ENCODE results near the gene MYO15B. TPM values are rescaled to one million over a fixed set of nuclear protein-coding genes. Genes with fewer than 3 reads are reported as not detected.

MYO15B gene
- total and polyA plus RNA-seq, 2 donors (not counting 1 experiment from before 2014, with no cell fraction given), result 452 to 1,019 TPM

DNA sequence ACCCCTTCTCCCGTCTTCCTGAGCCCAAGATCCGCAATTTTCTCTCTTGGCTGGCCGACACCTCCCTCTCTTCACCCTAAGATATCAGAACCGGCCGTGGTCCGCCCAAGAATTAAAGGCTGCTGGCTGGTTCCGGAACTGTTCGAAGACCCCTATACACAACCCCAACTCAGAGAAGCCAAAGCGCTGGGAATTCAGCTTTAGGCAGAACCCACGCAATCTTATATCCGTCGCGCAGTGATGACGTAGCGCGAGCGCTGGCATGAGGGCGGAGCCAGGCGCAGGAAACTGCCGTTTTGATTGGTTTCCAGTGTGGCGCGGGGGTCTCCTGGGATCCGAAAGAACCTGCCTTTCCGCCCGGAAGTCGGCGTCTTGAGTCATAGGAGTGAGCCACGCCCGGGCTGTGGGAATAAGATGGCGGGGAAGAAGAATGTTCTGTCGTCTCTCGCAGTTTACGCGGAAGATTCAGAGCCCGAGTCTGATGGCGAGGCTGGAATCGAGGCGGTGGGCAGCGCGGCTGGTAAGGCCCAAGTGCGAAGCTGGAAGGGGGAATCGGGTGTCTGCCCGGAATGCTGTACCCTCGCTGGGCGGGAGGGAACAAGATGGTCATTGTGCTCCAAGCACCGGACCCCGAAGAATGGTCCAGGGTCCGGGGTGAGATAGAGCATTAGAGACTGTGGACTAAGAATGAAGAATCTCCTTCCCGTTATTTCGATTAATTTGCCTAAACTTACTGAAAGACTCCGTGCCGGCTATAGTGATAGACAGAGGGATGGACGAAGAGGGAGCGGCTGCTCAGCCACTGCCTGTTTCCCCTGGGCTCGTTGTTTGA is 79.6 kb downstream of the MYO15B start, which contains the start of the genes RECQL5 and SAP30BP:
TSS of gene RECQL5 (minus strand) at position 196 of the 832 bp plus-strand sequence. CDS start 597 bp downstream, outside the sequence.
TSS of gene SAP30BP (plus strand) at position 380 of the 832 bp plus-strand sequence. CDS start at position 415, 35 bp downstream.
- no peaks in the 10 kb centered on the region for H3K9me3 Mint-ChIP-seq (ENCODE audit: insufficient read depth)

More for the DNA sequence above, 79.6 kb downstream of the MYO15B start, which contains the start of the genes RECQL5 and SAP30BP:
- no peak for TF ChIP-seq EZH2 (IDR thresholded peaks at IDR 0.05; ENCODE audit: borderline replicate concordance, insufficient read depth, low read depth, low read length, poor library complexity, severe bottlenecking)
- TF ChIP-seq, protein P1, sequence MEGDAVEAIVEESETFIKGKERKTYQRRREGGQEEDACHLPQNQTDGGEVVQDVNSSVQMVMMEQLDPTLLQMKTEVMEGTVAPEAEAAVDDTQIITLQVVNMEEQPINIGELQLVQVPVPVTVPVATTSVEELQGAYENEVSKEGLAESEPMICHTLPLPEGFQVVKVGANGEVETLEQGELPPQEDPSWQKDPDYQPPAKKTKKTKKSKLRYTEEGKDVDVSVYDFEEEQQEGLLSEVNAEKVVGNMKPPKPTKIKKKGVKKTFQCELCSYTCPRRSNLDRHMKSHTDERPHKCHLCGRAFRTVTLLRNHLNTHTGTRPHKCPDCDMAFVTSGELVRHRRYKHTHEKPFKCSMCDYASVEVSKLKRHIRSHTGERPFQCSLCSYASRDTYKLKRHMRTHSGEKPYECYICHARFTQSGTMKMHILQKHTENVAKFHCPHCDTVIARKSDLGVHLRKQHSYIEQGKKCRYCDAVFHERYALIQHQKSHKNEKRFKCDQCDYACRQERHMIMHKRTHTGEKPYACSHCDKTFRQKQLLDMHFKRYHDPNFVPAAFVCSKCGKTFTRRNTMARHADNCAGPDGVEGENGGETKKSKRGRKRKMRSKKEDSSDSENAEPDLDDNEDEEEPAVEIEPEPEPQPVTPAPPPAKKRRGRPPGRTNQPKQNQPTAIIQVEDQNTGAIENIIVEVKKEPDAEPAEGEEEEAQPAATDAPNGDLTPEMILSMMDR (IDR thresholded peaks at IDR 0.05), result no peak
- peaks cover 18% of the 10 kb centered on the region for H4K20me1 ChIP-seq (ENCODE audit: control insufficient read depth, insufficient read depth, low read length, poor library complexity, severe bottlenecking)
- ATAC-seq (ENCODE audit: low read depth), result peak; percentile 85
- under 1% methylated on average over 50 of the region's 55 CpGs for WGBS (ENCODE audit: insufficient coverage)
- no peaks in the 10 kb centered on the region for H3K27me3 Mint-ChIP-seq
- peak within 1 kb of the TSS; percentile 96 for H3K4me2 ChIP-seq (replicated peaks; ENCODE audit: low read depth, low read length, poor library complexity, severe bottlenecking)
- peak within 1 kb of the TSS; percentile 97 for H3K9ac ChIP-seq (ENCODE audit: low read length)
- peak within 1 kb of the TSS; percentile 84 to 89 for H3K27ac ChIP-seq (ENCODE audit: low read length in 2 of 2)
- H3K27me3 ChIP-seq (replicated peaks in 1 of 4; ENCODE audit: control extremely low read depth in 1 of 4, control insufficient read depth in 3 of 4, insufficient read depth in 4 of 4, low read length in 3 of 4), result no peaks in the 10 kb centered on the region
- peaks cover 12 to 39% of the 10 kb centered on the region in 2 experiments for H3K36me3 ChIP-seq (replicated peaks in 1 of 2; ENCODE audit: control extremely low read depth in 1 of 2, control insufficient read depth in 1 of 2, extremely low read depth in 1 of 2, insufficient read depth in 2 of 2, low read length in 1 of 2)
- H3K79me2 ChIP-seq (ENCODE audit: control insufficient read depth, insufficient read depth, low read length), result peaks cover 63% of the 10 kb centered on the region
- peak within 1 kb of the TSS; percentile 50 for H3K4me3 Mint-ChIP-seq
- ChIA-PET CTCF (interaction anchor here (1.3 to 2.8 kb wide), 10 partner anchors 8 to 371 kb away, joined by 3 to 13 read pairs (median 4); partner anchors contain the start of genes SMIM5 and UNK), POLR2A (interaction anchor here (0.6 to 1.2 kb wide), 5 partner anchors 9 to 396 kb away, joined by 3 to 9 read pairs (median 3); partner anchors contain the start of genes MIF4GD and SMIM5)
- peak within 1 kb of the TSS; percentile 78 for H3K27ac Mint-ChIP-seq
- peaks cover 40 to 46% of the 10 kb centered on the region in 2 donors for H3K4me1 ChIP-seq (ENCODE audit: control insufficient read depth in 2 of 2, insufficient read depth in 2 of 2, low read length in 2 of 2)
- peak within 1 kb of the TSS; percentile 93 for H2AFZ ChIP-seq (ENCODE audit: insufficient read depth, low read depth, low read length, poor library complexity, severe bottlenecking)
- DNase-seq, result peak; percentile 99
- intact Hi-C loops (cut with micrococcal nuclease), result loop anchor here (2.0 to 10.0 kb wide), 3 partner anchors 188 to 688 kb away; partner anchors contain the start of gene WBP2
- H3K4me1 Mint-ChIP-seq, result peaks cover 34% of the 10 kb centered on the region
- peak within 1 kb of the TSS; percentile 84 to 99 (median 98) for H3K4me3 ChIP-seq (ENCODE audit: control extremely low read depth in 1 of 5, extremely low read depth in 1 of 5, insufficient read depth in 1 of 5, low read depth in 2 of 5, low read length in 4 of 5)
- peaks cover 0 to 5% (median 2%) of the 10 kb centered on the region in 3 donors for H3K9me3 ChIP-seq (ENCODE audit: control extremely low read depth in 1 of 3, control insufficient read depth in 2 of 3, insufficient read depth in 1 of 3, low read length in 2 of 3)
